HG03460 (cell line): Measurements from ENCODE around the gene MRGPRD.
"Not testable (repeated sequence)": the region's sequence is repeated elsewhere in the genome, so short reads cannot be mapped to it uniquely, and the experiment has no call there.

Source experiments
- ATAC-seq: cut with Tn5 transposase; IDR thresholded peaks from one replicate; pipeline ENCODE4 v1.9.1; 2021; ENCODE audit not compliant: unreplicated experiment

Gene MRGPRD

DNA sequence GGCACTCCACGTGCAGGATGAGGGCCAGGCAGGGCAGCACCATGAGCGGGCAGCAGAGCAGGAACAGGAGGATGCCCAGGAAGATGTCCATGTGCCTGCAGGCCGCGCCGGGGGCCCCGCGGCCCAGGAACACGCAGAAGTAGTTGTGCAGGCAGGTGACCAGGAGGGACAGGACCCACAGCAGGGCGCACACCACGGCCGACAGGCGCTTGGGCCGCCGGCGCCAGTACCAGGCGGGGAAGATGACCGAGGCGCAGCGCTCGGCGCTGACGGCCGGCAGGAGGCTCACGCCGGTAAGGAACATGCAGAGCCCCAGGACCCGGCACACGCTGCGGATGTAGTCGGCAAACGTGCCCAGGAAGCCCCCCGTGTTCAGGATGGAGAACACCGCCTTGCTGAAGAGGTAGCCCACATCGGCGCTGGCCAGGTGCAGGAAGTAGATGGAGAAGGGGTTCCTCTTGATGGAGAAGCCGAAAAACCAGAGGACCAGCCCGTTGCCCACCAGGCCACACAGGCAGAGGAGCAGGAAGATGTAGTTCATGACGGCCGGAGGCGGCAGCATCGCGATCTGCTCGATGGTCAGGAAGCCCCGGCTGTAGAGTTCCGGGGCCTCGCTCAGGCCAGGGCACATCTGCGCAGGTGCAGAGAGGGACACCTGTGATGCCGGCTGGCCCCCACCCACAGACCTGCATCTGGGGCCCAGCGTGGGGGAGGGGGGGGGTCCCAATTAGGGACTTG is 25.0 kb upstream of the MRGPRD start:
- no peak for ATAC-seq

DNA sequence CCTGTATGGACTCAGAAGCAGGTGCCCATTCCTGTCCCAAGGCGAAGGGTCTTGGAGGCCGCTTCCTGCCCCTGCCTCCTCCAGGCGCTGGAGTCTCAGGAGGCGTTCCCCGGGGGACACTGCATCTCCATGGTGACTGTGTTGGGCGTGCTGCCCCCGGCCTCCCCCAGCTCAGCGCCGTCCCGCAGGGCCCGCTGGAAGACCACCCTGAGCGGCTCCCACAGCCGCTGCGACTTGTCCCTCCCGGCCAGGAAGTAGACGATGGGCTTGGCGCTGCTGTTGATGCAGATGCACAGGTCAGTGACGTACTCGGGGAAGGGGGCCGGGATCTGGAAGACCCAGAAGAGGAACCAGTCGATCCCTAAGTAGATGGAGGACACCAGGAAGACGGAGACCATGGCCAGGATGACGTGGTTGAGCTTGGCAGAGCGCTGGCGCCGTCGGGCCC is 24.4 kb upstream of the MRGPRD start:
- ATAC-seq = no peak

DNA sequence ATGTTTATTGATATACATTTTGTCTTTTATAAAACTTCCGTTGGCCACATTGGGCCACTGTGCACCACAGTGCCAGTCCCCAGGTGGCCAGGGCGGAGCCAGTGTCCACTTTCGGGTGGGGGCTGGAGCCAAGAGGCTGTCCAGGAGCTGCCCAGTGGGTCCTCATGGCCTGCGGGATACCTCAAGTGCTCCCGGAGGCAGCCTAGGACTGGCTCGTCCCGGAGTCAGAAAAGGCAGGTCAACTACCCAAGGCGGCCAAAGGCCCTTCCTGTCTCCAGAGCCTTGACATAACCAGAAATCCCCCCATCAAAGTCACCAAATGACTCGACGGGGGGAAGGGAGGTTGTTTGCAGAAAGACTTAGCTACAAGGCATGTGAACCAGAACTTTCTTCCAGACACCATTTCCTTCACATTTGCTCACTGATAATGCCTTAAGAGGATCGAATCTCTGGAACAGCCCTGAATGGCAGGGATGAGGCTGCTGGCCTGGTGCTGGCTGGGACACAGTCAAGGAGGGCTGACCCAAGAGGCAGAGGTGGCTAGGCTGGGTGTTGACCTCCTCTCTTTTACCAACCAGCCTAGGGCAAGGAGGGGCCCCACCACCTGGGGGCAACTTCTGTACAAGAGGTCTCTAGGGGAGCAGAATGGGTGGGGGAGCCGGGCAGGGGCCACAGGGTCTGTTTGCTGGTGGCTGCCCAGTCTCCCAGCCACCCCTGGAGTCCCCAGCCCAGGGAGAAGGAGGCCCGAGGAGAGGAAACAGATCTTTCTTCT is 23.8 kb upstream of the MRGPRD start:
- ATAC-seq = no peak

DNA sequence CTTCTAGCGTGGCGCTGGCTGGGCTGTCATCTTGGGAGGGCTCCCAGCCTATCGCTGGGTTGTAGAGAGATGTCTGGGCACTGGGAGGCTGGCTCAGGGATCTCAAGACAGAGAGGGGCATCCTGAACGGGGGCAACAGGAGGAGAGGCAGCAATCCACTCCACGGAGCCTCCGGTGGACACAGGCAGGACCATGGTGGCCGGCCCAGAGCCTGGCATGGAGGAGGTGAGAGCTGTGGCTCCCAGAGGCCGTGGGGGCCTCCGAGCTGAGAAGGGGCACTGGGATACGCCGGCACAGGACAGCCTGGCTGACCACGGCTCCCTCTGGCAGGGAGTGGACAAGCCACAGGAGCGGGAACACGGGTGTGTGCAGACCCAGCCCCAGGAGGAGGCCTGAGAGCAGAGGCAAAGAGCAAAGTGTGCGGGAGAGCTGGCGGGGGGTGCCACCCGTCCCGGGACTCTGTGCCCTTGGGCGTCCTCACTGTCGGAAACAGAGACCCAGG is 23.1 kb upstream of the MRGPRD start:
- ATAC-seq = no peak

DNA sequence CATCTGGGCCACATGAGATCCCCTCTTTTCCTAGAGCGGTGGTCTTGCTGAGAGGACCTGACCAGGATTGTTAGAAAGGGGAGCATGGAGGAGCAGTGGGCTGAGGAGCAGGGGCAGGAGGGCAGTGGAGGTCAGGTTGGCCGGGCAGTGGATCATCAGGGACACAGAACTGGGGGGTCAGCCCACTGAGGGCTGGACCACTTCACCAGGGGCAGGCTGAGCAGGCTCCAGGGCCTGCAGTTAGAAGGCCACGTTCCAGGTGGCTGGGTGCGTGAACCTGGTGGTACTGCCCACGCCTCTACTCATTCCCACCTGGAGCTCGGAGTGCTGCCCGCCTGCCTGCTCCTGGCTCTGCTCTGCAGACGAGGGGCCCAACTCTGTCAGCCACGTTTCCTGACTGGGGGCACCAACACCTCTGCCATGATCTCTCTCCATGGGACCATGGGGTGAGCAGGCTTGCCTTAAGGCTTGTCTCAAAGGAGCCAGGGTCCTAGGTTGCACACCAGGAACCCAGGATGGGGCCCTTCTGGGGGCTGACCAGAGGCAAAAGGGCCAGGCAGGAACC is 22.6 kb upstream of the MRGPRD start:
- ATAC-seq = no peak

DNA sequence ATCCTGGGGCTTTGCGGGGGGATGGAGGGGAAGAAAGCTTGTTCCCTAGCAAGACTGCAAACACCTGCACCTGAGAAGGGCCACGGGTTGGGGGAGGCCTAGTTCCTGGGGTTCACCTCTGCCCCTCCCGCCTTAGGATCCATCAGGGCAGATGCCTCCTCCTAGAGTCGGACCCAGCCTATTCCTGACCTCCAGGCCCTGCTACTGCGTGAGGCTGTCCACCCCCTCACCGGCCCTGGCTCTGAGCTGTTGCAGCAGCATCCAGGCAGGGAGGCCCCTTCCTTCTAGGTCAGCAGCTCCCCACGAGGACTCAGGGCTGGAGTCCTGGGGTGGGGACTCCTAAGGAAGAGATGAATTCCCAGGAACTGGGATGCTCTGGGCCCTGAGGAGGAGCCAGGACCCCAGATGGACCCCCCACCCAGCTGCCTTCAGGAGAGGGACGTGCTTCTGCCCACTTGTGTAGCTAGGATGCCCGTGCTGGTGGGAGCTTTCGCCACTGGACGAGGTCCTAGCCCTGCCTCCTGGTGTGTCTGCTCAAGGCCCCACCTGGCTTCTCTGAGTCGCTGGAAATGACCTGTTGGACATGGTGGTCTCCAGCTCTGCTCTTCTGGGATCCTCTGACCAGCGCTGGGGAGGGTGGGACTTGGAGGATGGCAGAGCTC is 21.9 kb upstream of the MRGPRD start:
- no peak for ATAC-seq

DNA sequence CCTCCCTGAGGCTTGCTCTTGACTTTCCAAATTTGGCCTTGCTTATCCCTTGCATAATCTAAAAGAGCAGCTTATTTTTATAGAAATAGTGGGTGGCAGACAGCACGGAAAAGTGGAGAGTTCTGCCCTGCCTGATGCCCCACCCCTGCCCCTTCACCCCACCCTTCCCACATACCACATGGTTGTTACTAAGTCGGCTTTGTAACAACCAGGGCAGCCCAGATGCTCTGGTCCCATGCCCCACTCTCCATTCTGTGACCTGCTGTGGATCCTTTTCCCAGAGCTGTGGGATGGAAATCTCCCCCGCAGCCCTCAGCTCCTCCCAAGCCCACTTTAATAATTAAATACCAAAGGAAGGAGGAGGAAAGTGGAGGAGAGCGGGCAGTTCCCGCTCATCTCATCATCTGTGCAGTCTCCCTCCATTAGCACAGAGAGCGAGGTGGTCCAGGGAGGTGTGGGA is 21.4 kb upstream of the MRGPRD start:
- ATAC-seq = no peak

DNA sequence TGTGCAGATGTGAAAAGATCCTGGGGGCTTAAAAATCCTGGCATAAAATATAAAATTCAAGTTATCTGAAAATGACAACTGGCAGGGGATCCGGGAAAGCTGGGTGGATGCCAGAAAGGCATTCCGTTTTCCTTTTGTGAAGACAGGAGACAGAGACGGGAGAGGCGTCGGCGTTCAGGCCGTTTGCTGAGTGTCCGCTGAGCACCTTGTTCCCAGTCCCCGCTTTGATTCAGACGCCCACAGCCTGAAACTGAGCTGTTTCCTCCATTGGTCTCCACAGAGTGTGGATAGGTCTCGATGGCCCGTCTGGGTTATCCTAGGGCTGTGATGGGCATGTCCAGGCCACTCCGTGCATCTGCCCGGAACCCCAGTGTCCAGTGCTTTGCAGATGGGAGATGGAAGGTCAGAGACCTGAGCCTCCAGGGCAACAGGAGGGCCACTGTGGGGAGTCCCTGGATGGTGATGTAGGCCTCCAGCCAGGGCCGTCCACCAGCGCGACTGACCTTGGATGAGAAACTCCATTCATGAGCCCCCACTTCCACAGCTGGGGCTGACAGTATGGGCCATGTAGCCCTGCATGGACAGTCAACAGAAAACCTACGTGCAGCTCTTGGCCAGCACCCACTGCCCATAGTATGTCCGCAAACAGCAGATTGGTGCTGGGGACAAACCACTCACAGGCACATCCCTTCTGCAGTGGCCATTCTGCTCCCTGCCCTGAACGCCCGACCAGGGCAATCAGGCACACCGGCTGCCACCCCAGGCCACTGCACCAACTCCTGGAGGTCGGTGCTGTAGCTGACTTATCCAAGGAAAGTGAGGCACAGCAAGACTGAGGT is 20.7 kb upstream of the MRGPRD start:
- no peak for ATAC-seq

DNA sequence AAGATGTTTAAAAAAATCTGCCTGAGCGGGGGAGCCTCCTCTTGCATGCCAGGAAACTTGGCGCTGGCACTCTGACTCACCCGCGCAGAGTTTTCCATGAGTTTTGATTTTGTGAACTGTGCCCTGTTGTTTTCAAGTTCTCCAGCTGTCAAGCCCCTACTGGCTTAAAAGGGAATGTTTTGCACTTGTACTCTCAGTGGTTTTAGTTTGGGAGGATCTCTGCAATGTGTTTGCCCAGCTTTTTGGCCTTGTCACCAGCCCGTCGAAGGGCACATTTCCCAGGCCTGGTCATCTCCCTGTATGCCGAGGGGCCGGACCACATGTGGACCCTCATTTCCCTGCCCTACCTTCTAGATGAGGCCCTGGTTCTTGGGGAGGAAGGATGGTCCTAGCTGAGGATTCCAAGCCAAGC is 20.1 kb upstream of the MRGPRD start:
- ATAC-seq = no peak

DNA sequence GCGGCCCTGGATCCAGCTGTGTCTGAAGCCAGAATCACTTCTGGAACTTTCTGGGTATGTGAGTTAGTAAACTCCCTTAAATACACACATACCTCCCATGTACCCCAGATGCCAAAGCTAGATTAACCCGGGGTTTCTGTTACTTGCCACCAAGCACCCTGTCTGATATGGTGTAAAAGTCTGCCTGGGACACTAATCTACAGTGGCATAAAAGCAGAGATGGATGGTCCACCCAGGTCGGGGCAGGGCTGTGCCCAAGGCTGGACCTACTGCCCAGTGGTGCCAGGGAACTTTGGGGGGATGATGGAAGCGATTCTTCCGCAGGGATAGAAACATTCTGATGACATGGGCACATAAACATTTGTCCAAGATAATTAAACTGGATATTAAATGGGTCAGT is 19.6 kb upstream of the MRGPRD start:
- ATAC-seq = no peak

DNA sequence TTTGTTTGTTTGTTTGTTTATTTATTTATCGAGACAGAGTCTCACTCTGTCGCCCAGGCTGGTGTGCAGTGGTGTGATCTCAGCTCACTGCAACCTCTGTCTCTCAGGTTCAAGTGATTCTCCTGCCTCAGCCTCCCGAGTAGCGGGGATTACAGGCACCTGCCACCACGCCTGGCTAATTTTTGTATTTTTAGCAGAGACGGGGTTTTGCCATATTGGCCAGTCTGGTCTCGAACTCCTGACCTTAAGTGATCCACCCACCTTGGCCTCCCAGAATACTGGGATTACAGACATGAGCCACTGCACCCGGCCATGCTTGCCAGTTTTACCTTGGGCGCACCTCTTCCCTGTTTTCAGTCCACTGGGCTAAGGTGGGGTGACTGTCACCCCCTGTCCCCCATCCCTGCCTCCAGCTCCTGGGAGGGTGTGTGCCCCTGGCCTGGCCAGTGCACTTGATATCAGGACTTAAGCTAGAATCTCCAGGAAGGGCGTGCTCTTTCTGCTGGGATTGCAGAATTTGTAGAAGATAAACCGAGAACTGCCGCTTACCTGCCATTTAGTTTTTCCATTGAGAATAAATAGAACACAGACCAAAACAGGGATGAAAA is 19.1 kb upstream of the MRGPRD start:
- not testable (repeated sequence) for ATAC-seq

DNA sequence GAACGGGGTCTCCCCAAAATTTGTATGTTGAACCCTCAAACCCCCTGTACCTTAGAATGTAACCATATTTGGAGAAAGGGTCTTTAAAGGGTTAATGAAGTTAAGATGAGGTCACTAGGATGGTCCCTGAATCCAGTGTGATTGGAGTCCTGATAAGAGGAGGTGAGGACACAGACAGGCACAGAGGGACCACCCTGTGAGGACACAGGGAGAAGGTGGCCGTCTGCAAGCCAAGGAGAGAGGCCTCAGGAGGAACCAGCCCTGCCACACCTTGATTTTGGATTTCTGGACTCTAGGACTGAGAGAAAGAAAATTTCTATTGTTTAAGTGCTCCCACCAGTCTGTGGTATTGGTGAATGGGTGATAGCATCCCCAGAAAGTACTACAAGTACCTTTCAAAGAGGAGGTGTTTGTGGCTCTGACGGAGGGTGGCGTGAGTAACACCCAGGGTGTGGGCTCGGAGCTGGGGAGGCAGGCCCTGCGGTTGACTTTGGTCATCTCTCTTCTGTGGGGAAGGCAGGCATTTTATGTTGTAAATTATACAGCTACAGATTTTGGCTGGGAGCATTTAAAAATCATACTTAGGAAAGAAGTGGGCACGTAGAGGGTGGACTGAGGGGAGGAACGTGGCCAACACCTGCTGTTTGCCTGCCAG is 18.4 kb upstream of the MRGPRD start:
- no peak for ATAC-seq

DNA sequence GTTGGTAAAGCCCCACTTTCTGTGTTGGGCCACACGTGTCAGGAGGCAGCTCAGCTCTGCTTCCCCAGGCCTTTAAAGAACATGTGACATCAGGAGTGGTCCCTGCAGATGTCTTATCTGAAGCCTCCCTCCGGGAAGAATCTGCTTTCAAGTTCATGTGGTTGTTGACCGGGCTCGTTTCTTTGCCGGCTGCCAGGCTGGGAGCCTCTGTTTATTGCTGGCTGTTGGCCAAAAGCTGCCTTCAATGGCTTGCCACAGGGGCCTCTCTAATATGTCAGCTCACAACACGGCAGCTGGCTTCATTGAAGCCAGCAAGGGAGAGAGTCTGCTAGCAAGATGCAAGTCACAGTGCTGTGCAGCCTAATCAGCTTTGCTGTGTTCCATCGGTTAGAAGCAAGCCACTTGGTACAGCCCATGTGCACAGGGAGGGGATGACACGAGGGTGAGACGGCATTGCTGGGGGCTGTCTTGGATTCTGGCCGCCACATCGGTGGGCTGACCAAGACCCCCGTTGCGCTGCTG is 17.7 kb upstream of the MRGPRD start:
- ATAC-seq = no peak

DNA sequence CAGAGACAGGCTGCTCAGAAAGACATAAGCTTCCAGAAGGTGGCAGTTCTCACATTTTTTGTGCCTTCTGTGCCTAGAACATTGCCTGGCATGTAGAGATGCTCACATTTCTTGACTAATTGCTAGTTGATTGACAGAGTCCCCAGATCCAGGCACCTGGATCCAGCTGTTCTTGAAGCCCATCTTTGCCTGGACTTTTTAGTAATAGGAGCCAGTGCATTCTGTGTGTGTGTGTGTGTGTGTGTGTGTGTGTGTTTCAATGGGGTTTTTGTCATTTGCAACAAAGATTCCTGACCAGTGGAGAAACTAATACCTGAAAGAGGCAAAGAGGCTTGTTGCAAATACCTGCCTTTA is 17.2 kb upstream of the MRGPRD start:
- no peak for ATAC-seq

DNA sequence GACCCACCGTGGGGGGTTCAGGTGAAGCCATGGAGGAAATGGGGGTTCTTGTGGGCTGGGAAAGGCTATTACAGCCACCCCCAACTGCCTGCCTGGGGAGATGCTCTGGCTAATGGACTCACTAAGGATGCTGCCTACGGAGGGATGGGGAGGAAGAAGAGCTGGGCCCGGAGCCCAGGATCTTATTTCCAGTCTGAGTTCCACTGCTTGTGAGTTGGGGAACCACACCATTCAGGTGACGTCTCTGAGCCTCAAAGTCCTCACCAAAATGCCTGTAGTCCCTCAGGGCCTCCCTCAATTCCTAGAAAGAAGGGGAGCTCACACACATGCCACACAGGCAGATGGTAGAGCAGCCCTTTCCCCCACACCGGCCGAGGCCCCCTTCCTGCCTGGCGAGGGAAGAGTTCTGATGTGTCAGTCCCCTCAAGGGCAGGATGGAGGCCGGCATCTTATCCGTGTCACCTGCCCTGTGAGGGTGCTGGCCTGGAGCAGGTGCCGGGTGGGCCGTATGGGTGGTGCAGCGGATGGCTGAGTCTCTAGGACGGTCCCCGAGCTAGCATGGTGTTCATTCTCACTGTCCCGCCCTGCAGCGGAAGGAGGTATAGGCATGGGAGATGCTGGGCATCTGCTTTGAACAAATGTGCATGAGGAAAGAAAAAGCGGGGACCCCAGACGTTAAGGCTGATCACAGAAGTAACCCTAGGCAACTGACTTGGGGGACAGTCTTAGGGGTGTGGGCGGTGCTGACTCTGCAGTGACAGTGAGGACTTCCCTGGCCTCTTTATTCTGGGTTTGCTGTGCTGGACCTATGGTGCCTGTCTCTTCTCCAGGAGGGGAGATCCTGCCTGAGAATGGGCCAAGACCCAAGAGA is 16.6 kb upstream of the MRGPRD start:
- no peak for ATAC-seq

DNA sequence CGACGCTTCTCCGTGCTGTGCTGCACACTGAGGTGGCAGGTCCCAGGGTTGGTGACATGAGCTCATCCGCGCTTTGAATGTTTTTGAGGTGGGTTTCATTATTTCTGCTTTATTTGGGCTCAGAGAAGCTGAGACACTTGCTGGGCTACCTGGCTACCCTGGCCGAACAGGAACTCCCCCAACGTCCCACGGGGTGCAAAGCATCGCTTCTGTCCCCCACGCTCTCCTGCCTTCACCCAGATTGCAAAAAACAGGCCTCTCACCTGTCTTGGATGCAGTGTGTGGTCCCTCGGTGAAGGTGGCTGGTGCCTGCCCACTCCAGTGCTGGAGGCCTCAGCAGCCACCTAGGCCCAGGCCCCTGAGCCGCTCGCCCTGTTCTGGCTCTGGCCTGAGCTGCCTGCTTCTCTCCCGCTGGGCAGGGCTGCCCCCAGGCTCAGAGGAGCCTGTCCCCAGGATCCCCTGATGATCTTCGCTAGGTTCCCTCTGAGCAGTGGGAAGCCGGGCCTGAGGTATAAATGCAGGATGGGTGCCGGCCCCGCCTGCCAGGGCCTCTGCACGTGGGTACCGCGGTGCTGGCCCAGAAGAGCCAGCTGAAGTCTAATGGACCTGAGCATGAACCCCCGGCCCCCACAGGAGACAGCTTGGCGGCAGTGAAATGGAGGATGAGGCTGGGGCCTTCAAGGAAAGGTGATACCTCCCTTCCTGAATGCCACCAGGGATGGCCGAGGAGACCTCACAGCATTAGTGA is 15.8 kb upstream of the MRGPRD start:
- no peak for ATAC-seq

DNA sequence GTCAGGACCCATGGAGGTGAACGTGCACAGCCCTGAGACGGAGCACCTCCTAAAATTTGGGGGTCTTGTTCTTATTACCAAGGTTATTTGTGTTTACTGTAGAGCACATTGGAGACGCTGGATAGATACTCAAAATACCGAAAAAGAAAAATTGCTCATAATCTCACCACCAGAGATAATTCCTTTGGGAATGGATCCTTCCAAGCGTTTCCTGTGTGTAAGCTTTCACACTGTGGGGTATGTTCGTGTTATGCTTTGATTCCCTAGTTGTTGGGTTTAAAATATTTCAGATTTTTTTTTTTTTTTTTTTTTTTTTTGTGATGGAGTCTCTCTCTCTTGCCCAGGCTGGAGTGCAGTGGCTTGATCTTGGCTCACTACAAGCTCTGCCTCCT is 14.1 kb upstream of the MRGPRD start:
- ATAC-seq = no peak
